ENCODE data around the gene ELL.
A peak's percentile ranks its signal among the peaks of the same experiment; 100 is the strongest.

The ELL gene

DNA sequence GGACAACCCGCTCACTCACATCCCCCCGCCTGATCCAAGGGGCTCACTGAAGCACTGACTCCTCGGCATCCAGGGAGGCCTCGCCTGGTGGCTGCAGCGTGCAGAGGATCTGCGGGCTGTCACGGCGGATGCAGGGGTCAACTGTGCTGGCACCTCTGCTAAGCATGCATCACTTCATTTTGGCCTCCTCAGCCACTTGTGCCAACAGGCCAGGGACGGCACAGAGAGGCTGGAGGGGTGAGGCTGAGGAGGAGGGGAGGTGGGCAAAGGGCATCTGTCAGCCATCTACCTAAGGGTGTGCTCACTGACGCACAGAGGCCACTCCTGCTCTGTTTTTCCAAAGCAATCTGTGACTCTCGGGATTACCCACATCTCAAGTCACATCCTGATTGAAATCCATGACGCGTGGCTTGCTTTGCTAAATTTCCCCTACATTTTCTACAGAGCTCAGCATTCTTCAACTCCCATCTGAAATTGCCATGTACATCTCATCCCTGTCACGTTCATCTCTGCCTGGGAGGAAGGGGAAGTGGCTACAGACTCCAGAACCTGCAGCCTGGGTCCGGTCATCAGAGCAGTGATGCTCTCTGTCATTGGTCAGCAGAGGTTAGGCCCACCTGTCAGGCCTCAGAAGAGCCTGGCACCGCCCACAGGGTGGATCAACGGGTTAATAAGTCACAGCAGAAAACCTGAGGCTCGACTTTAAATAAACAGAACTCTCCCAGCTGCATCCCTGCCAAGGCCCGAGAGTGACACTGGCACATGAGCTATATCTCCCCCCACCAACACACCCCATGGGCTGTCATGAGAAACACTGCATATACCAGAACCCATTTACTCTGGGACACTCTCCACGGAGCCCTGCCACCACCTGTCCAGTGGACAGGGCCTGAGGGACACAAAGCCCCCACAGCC, 17.6 kb downstream of the ELL start:
- DNase-seq = no peak

DNA sequence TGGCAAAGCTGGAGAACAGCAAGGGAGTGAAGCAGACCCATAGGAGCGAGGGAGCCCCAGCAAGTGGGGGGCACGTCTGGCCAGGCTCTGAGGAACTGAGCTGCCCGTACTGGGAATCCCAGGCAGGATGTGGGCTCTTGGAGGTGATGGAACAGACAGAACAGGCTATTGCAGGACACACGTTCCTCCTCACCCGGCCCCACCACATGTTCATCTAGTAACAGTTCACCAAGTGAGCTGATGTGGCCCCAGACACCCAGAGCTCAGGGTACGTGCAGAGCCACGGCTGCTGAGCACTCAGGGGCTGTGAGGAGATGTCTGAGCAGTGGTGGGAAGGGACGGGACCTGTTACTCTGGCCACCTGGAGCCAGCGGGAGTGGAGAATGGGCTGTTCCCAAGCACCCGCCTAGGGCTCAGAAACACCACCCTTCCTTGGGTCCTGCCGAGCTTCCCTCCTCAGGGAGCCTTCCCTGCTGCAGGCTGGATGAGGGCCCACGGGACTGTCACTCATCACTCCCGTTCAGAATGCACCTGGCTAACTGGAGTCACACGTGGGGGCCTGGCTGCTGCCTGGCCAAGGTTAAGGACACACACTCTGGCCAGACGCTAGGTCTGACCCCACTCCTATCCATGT, 18.4 kb downstream of the ELL start:
- no peak for DNase-seq

- DNase-seq = peak in 1 of 2 donors; percentile 44
Measured at GRCh38 chr19:18502638-18503294, 19.1 kb downstream of the ELL start.

GRCh38 chr19:18502246-18502637, 19.6 kb downstream of the ELL start:
- DNase-seq = no peak

DNA sequence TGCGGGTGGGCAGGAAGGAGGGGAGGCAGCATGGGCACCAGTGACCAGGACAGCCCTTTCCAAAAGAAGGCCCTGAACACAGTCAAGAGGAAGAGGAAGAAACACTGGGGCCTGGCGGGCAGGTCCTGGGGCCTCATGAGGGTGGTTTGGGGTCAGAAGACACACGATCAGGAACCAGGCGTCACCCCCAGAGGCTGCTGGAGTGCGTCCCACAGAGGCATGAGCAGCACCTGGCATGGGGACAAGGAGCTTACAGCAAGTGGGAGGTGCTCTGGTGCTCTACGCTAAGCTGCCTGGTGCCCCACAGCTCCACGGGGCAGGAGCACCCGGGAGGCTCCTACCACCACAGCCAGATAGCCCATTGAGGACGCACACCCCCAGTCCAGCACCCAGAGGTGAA, 20.0 kb downstream of the ELL start:
- DNase-seq = no peak

- DNase-seq = no peak
Measured at GRCh38 chr19:18501351-18501750, 20.5 kb downstream of the ELL start.

GRCh38 chr19:18500799-18501198, 21.1 kb downstream of the ELL start:
- no peak for DNase-seq

- DNase-seq = no peak
Measured at GRCh38 chr19:18500376-18500775, 21.5 kb downstream of the ELL start.

GRCh38 chr19:18499055-18499775, 22.7 kb downstream of the ELL start:
- no peak for DNase-seq

DNA sequence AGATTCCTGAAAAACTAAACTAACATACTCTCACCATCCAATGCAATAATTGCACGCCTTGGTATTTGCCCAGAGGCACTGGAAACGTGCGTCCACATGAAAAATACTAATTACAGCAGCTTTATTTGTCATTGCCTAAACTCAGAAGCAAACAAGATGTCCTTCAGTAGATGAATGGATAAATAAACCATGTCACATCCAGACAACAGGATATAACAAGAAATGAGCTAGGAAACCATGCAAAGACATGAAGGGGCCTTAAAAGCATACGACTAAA, 25.0 kb downstream of the ELL start:
- DNase-seq = no peak

- DNase-seq = peak; percentile 85 to 89
Measured at GRCh38 chr19:18496167-18496979, 25.5 kb downstream of the ELL start.

- DNase-seq = no peak
Measured at GRCh38 chr19:18495204-18495911, 26.5 kb downstream of the ELL start.

- no peak for DNase-seq
Measured at GRCh38 chr19:18494267-18494607, 27.6 kb downstream of the ELL start.

- DNase-seq = no peak
Measured at GRCh38 chr19:18493440-18494266, 28.2 kb downstream of the ELL start.

DNA sequence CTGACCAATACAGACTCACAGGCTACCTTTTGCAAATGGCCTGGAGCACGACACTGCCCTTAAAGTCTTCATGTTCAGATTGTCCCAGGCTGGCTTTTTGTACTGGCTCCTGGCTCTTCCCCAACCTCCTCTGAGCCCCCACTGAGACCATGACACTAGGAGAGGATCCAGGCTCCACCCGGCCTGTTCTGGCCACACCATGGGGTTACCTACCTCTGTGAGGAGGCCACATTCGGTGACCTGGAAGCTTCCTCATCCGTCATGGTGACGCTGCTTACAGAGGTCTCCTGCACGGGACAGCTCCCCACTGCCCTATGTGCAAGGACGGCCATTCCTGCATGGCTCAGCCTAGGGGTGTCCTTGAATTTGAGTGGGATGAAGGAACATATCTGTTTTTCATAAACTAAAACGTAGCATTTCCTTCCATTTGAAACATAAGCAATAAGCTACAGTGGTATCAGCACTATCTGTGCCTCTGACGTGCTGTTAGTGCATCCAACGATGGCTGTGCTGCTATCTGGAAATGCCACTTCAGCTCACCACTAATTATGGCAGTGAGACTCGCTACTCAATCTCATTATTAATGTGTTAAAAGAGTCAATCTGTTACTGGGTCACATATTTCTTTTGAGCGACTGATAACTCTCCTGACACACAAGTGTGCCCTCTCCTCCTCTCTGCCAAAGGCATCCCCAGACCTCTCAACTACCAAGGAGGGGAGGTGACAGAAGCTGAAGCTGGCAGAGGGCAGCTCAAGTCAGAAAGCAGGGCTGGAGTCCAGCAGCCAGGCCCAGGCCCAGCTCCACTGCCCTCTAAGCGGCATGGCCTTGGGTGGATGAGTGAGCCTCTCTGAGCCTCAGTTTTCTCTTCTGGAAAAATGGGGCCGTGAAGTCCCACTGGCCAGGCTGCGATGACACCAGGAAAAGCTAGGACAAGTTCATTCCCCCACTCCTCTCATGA, 29.6 kb downstream of the ELL start:
- no peak for DNase-seq

DNA sequence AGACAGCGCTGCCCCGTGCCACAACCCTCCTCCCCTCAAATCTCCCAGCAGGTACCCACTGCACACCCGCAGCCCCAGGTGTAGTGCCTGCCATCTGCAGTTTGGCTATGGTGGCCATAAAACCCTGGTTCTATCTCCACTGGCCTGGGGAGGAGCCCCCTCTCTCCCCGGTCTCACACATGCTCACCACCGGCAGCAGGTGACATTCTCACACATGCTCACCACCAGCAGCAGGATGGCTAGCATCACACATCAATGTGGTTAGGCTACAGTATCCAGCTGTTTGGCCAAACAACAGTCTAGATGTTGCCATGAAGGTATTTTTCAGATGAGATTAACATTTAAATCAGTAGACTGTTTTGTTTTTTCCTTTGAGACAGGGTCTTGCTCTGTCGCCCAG, 31.1 kb downstream of the ELL start:
- DNase-seq = peak in 1 of 2 donors; percentile 55

GRCh38 chr19:18489627-18490184, 32.2 kb downstream of the ELL start:
- DNase-seq = no peak

DNA sequence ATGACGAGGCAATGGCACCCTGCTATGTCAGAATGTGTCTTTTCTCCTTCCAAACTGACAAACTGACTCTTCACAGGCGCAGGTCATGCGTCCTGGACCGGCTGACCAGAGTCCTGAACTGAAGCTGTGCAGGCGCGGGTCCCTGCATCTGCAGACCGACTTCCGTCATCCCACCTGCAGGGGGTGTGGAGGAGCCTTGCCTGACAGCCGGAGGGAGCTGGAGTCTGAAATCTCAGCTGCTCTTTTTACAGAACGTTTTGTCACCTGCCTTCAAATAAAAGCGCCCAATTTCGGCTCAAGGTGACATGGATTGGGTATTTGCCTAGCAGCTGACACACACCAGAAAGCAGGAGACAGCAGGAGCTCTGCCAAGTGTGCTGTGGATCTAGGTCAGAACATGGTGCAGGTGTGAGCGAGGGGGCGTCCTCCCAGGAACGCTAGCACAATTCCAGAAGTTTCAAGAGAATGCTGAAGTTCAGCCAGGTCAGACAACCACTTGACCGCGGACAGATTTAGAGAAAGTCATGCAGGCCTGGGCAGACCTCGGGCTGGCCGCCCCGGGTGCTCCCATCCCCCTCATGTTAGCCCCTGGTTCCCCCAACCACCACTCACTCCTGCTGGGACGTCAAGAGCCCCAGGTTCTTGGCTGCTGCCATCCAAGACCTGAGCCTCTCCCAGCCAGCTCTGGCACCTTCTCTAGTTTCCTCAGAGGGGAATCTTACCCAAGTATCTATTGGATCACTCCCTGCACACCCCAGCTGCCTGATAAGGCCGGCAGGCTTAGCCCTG, 32.8 kb downstream of the ELL start:
- DNase-seq = no peak

DNA sequence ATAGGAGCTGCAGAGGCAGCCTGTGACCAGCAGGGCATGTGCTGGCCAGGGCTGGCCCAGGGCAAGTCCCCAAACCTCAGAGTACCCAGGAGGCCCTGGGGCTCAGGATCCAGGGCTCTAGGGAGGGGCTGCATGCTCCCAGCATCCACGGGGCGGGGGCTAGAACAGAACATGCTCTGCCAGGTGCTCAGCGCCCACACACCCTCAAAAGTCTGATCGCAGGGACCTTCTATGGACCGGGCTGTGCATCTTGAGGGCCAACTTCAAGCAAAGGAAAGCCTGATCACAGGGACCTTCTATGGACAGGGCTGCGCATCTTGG, 33.5 kb downstream of the ELL start:
- no peak for DNase-seq

Measured in CD4-positive, alpha-beta T cell treated with Interleukin-4 for 1 hour (primary cell).